Osteocyte (in vitro differentiated cells): ENCODE results near the gene ASPA. TPM values are rescaled to one million over a fixed set of nuclear protein-coding genes. Genes with fewer than 3 reads are reported as not detected.

Experiments used
- DNase-seq: peaks from one replicate; pipeline ENCODE4 v3.0.0; 2021; ENCODE audit warnings: mixed read lengths; ENCODE audit not compliant: unreplicated experiment; ENCODE audit errors: extremely low spot score
- H3K27ac Mint-ChIP-seq: one replicate; pipeline ENCODE4 v1.8.0; 2021; ENCODE audit warnings: mild to moderate bottlenecking, mixed read lengths; ENCODE audit not compliant: unreplicated experiment
- H3K27me3 Mint-ChIP-seq: one replicate; pipeline ENCODE4 v1.8.0; 2021; ENCODE audit warnings: mixed read lengths; ENCODE audit not compliant: unreplicated experiment
- H3K36me3 Mint-ChIP-seq: one replicate; pipeline ENCODE4 v1.8.0; 2021; ENCODE audit warnings: mixed read lengths; ENCODE audit not compliant: unreplicated experiment
- H3K4me1 Mint-ChIP-seq: one replicate; pipeline ENCODE4 v1.8.0; 2021; ENCODE audit warnings: mixed read lengths; ENCODE audit not compliant: unreplicated experiment
- H3K4me3 Mint-ChIP-seq: one replicate; pipeline ENCODE4 v1.8.0; 2021; ENCODE audit warnings: mild to moderate bottlenecking, moderate library complexity, mixed read lengths; ENCODE audit not compliant: unreplicated experiment
- H3K9me3 Mint-ChIP-seq: one replicate; pipeline ENCODE4 v1.8.0; 2021; ENCODE audit warnings: mixed read lengths; ENCODE audit not compliant: unreplicated experiment
- total RNA-seq: library from RNA; stranded (reverse); gene quantifications from 2 replicates; pipeline ENCODE4 v1.2.1, GENCODE V29; 2021
- TF ChIP-seq, protein P1 (sequence below): fragments of 200-600 bp; sonication (generic); IDR thresholded peaks from 2 replicates; pipeline ENCODE4 v1.5.0; 2021; ENCODE audit warnings: antibody characterized with exemption, mild to moderate bottlenecking, moderate library complexity

Gene ASPA
- total RNA-seq, 1 donor from 2014 or later = not detected

GRCh38 chr17:3536716-3537115 lies 60.9 kb downstream of the ASPA start:
- no peak for DNase-seq
- Mint-ChIP-seq H3K4me3 (no peak overlapping the region), H3K27ac (no peak overlapping the region), H3K27me3 (peaks cover 16% of the 10 kb centered on the region), H3K36me3 (no peaks in the 10 kb centered on the region), H3K4me1 (no peaks in the 10 kb centered on the region), H3K9me3 (no peaks in the 10 kb centered on the region)
- TF ChIP-seq, protein P1, sequence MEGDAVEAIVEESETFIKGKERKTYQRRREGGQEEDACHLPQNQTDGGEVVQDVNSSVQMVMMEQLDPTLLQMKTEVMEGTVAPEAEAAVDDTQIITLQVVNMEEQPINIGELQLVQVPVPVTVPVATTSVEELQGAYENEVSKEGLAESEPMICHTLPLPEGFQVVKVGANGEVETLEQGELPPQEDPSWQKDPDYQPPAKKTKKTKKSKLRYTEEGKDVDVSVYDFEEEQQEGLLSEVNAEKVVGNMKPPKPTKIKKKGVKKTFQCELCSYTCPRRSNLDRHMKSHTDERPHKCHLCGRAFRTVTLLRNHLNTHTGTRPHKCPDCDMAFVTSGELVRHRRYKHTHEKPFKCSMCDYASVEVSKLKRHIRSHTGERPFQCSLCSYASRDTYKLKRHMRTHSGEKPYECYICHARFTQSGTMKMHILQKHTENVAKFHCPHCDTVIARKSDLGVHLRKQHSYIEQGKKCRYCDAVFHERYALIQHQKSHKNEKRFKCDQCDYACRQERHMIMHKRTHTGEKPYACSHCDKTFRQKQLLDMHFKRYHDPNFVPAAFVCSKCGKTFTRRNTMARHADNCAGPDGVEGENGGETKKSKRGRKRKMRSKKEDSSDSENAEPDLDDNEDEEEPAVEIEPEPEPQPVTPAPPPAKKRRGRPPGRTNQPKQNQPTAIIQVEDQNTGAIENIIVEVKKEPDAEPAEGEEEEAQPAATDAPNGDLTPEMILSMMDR = no peak

DNA sequence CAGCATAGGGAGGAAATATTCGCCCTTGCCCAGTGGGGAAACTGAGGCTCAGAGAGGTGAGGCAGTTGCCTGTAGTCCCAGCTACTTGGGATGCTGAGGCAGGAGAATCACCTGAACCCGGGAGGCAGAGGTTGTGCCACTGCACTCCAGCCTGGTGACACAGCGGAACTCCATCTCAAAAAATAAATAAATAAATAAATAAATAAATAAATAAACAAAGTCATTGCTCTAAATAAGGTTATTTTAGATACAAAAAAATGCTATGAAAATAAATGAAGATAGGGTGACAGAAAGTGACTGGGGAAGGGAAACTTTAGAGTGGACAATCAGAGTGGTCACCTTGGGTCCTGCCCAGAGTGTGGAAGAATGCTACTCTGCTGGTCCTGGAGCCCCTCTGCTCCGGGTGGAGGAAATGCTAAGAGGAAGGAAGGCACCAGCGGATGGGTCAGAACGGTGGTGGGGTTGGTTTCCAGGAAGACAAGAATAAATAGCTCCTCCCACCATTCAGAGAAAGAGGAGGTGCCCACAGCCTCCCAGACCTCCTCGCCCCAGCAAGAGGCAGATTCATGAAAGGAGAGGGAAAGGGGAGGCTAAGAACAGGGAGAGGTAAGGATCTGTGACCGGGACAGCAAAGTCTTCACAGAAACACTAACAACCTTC lies 64.2 kb downstream of the ASPA start:
- Mint-ChIP-seq H3K27me3 (peaks cover 18% of the 10 kb centered on the region), H3K4me1 (no peaks in the 10 kb centered on the region), H3K9me3 (no peaks in the 10 kb centered on the region), H3K4me3 (no peak overlapping the region), H3K27ac (no peak overlapping the region), H3K36me3 (no peaks in the 10 kb centered on the region)
- TF ChIP-seq, protein P1 = no peak
- no peak for DNase-seq

GRCh38 chr17:3542410-3543088 lies 66.8 kb downstream of the ASPA start:
- TF ChIP-seq, protein P1 = no peak
- no peak overlapping the region for H3K27ac Mint-ChIP-seq

GRCh38 chr17:3543453-3543852 lies 67.7 kb downstream of the ASPA start:
- no peaks in the 10 kb centered on the region for H3K4me1 Mint-ChIP-seq
- no peak overlapping the region for H3K4me3 Mint-ChIP-seq
- no peaks in the 10 kb centered on the region for H3K9me3 Mint-ChIP-seq
- no peaks in the 10 kb centered on the region for H3K36me3 Mint-ChIP-seq
- H3K27ac Mint-ChIP-seq = no peak overlapping the region
- peaks cover 9% of the 10 kb centered on the region for H3K27me3 Mint-ChIP-seq
- no peak for DNase-seq
- TF ChIP-seq, protein P1 = no peak

More at GRCh38 chr17:3542410-3543088, 66.8 kb downstream of the ASPA start:
- Mint-ChIP-seq H3K4me1 (no peaks in the 10 kb centered on the region), H3K36me3 (no peaks in the 10 kb centered on the region), H3K9me3 (no peaks in the 10 kb centered on the region), H3K4me3 (no peak overlapping the region), H3K27me3 (peaks cover 9% of the 10 kb centered on the region)
- no peak for DNase-seq

DNA sequence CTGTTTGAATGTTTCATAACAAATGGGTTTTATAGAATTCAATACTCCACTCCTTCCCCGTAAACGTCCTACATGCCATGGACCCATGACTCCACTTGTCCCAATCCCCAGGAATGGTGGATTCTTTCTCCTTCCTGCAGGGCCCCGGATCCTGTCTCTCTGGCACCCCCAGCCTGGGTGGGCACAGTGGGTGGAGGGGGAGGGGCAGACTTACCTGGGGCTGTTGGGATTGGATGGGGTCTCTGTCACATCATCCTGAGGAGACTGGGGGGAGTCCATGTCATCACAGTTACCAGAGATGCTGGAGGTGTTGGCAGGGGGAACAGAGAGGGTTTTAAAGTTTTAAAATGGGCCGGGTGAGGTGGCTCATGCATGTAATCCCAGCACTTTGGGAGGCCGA lies 68.6 kb downstream of the ASPA start:
- Mint-ChIP-seq H3K27ac (no peak overlapping the region), H3K4me3 (no peak overlapping the region), H3K4me1 (no peaks in the 10 kb centered on the region), H3K27me3 (peaks cover 9% of the 10 kb centered on the region), H3K9me3 (no peaks in the 10 kb centered on the region), H3K36me3 (no peaks in the 10 kb centered on the region)
- DNase-seq = no peak
- TF ChIP-seq, protein P1 = no peak
